HG02642 (cell line): ENCODE data around the gene MSANTD2.
"Not testable (repeated sequence)": the region's sequence is repeated elsewhere in the genome, so short reads cannot be mapped to it uniquely, and the experiment has no call there.

Experiments
- ATAC-seq: cut with Tn5 transposase; IDR thresholded peaks from one replicate; pipeline ENCODE4 v1.9.1; 2021; ENCODE audit warnings: mild to moderate bottlenecking; ENCODE audit not compliant: unreplicated experiment, poor library complexity

Gene MSANTD2

GRCh38 chr11:124778281-124778680, 21.9 kb downstream of the MSANTD2 start:
- no peak for ATAC-seq

- no peak for ATAC-seq
Observed at GRCh38 chr11:124776865-124777645, 23.2 kb downstream of the MSANTD2 start.

- not testable (repeated sequence) for ATAC-seq
Observed at GRCh38 chr11:124770959-124771358, 29.2 kb downstream of the MSANTD2 start.

GRCh38 chr11:124769806-124770774, 30.1 kb downstream of the MSANTD2 start:
- ATAC-seq = no peak

GRCh38 chr11:124768914-124769313, 31.3 kb downstream of the MSANTD2 start:
- no peak for ATAC-seq

GRCh38 chr11:124766156-124766555, 34.0 kb downstream of the MSANTD2 start:
- ATAC-seq = no peak

- peak; percentile 19 for ATAC-seq
Observed at GRCh38 chr11:124763156-124763947, 36.9 kb downstream of the MSANTD2 start.

GRCh38 chr11:124762624-124763155, 37.5 kb downstream of the MSANTD2 start:
- ATAC-seq = peak; percentile 17

GRCh38 chr11:124762105-124762623, 38.0 kb downstream of the MSANTD2 start, which contains the start of gene ESAM:
Gene ESAM, minus strand, starts transcription at chr11:124762290. Its CDS starts 136 bp downstream, at chr11:124762154.
- ATAC-seq = peak; percentile 67

GRCh38 chr11:124761301-124762104, 38.7 kb downstream of the MSANTD2 start:
- no peak for ATAC-seq

- no peak for ATAC-seq
Observed at GRCh38 chr11:124760806-124761205, 39.4 kb downstream of the MSANTD2 start.

GRCh38 chr11:124760205-124760652, 40.0 kb downstream of the MSANTD2 start:
- ATAC-seq = peak; percentile 25

- no peak for ATAC-seq
Observed at GRCh38 chr11:124759266-124760204, 40.7 kb downstream of the MSANTD2 start.

GRCh38 chr11:124758355-124759265, 41.6 kb downstream of the MSANTD2 start:
- peak; percentile 50 for ATAC-seq

- no peak for ATAC-seq
Observed at GRCh38 chr11:124757320-124757719, 42.9 kb downstream of the MSANTD2 start.

- no peak for ATAC-seq
Observed at GRCh38 chr11:124756753-124757227, 43.4 kb downstream of the MSANTD2 start.
